Activated naive CD4-positive, alpha-beta T cell treated with anti-CD3 and anti-CD28 coated beads for 36 hours (primary cell): ENCODE data around the gene RNF115. TPM values are rescaled to one million over a fixed set of nuclear protein-coding genes. Genes with fewer than 3 reads are reported as not detected.
"Not testable (repeated sequence)": the region's sequence is repeated elsewhere in the genome, so short reads cannot be mapped to it uniquely, and the experiment has no call there.

Source experiments
- CTCF ChIA-PET: fragments of 350-600 bp; sonication (Branson Sonifier 250); formaldehyde crosslinking; loops from one replicate; lab custom pipeline; 2021; ENCODE audit warnings: antibody characterized with exemption; lab: Charles Lee
- DNase-seq: peaks from one replicate; pipeline ENCODE4 v3.0.0-alpha.2; 2020
- H3K27ac Mint-ChIP-seq: one replicate; pipeline ENCODE4 v1.8.0; 2021; ENCODE audit warnings: mild to moderate bottlenecking, mixed read lengths
- H3K27me3 Mint-ChIP-seq: one replicate; pipeline ENCODE4 v1.8.0; 2021; ENCODE audit warnings: low read depth, mixed read lengths
- H3K36me3 Mint-ChIP-seq: one replicate; pipeline ENCODE4 v1.8.0; 2021; ENCODE audit warnings: low read depth, mixed read lengths
- H3K4me1 Mint-ChIP-seq: one replicate; pipeline ENCODE4 v1.8.0; 2021; ENCODE audit warnings: low read depth, mixed read lengths
- H3K4me3 Mint-ChIP-seq: one replicate; pipeline ENCODE4 v1.8.0; 2021; ENCODE audit warnings: mild to moderate bottlenecking, moderate library complexity, mixed read lengths
- H3K9me3 Mint-ChIP-seq: one replicate; pipeline ENCODE4 v1.8.0; 2021; ENCODE audit warnings: mixed read lengths
- intact Hi-C: fragments of 100-400 bp; cut with micrococcal nuclease; formaldehyde crosslinking; loops from one replicate; pipeline ENCODE4 v1.15.1; 2023
- total RNA-seq, 2 experiments: library from RNA; stranded (reverse); gene quantifications; one replicate each; pipeline ENCODE4 v1.2.3, GENCODE V29; 2021

RNF115 gene
- total RNA-seq, 2 experiments from 2014 or later: 7.5 to 8.0 TPM

GRCh38 chr1:145720556-145720877 is 103.4 kb downstream of the RNF115 start:
- H3K9me3 Mint-ChIP-seq: no peaks in the 10 kb centered on the region
- DNase-seq: no peak
- no peak overlapping the region for H3K4me3 Mint-ChIP-seq

DNA sequence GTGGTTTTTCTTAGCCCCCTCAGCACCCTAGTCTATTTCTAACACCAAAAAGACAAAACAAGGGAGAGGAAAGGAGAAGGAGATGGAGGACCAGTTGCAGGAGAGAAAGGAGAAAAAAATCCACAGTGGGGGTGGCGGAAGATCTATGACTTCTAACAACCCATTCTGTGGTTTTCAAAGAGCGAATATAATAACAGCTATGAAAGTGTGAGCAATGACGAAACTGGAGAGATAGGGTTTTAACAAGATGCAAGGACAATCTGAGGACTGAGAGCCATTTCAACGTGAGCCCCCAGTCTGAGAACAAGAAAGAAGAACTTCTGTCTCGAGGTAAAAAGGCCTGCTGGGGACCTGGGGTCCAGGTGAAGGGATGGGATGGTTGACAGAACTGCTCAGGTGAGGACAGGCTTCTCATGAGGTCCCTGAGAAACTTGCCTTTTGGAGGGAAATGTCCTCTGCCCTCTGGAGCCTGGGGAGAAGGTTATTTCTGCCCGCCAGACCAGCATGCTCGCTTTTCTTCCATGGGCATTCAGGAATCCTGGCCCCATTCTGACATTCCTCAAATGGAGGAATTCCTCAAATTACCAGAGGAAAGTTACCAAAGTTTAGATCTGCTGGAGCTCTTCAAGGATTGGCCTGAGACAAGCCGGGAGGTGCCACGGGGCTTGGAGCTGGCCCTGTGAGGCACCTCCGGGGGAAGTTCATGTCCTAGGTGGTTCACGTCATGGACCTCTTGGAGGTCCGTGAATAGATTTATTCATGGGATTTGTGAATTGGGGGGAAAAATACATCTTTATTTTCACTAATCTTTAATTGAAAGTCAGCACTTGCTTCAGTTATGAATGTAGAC is 104.4 kb downstream of the RNF115 start, which contains the start of gene CD160:
Gene CD160, plus strand, starts transcription at position 270 of the 850 bp plus-strand sequence. CDS start 8,829 bp downstream, outside the sequence.
- no peaks in the 10 kb centered on the region for H3K9me3 Mint-ChIP-seq
- peaks cover 11% of the 10 kb centered on the region for H3K4me1 Mint-ChIP-seq
- H3K4me3 Mint-ChIP-seq: no peak within 1 kb of the TSS
- CTCF ChIA-PET: interaction anchor here (1.0 to 1.4 kb wide), 5 partner anchors 11 to 127 kb away, joined by 3 to 5 read pairs (median 4); partner anchors contain the start of gene NUDT17
- peaks cover 17% of the 10 kb centered on the region for H3K27me3 Mint-ChIP-seq
- no peaks in the 10 kb centered on the region for H3K36me3 Mint-ChIP-seq
- intact Hi-C loops: loop anchor here (5.0 to 10.0 kb wide), 2 partner anchors 33 to 125 kb away; no protein-coding TSS in a partner anchor
- H3K27ac Mint-ChIP-seq: no peak within 1 kb of the TSS
- peak; percentile 9 for DNase-seq

More at GRCh38 chr1:145720556-145720877, 103.4 kb downstream of the RNF115 start:
- peaks cover 17% of the 10 kb centered on the region for H3K27me3 Mint-ChIP-seq
- no peak overlapping the region for H3K27ac Mint-ChIP-seq
- peaks cover 11% of the 10 kb centered on the region for H3K4me1 Mint-ChIP-seq
- no peaks in the 10 kb centered on the region for H3K36me3 Mint-ChIP-seq
- CTCF ChIA-PET: interaction anchor here (0.7 to 2.6 kb wide), 16 partner anchors 11 to 128 kb away, joined by 3 to 26 read pairs (median 4); partner anchors contain the start of gene PDZK1
- intact Hi-C loops: loop anchor here (10.0 kb wide), 1 partner anchor 126 kb away; no protein-coding TSS in a partner anchor

GRCh38 chr1:145718465-145718864 is 105.4 kb downstream of the RNF115 start:
- H3K4me3 Mint-ChIP-seq, H3K9me3 Mint-ChIP-seq, H3K36me3 Mint-ChIP-seq, DNase-seq, H3K27ac Mint-ChIP-seq: not testable (repeated sequence)
- CTCF ChIA-PET: interaction anchor here (1.0 to 1.4 kb wide), 2 partner anchors 28 to 127 kb away, joined by 3 to 5 read pairs; partner anchors contain the start of gene NUDT17
- intact Hi-C loops: loop anchor here (5.0 kb wide), 1 partner anchor 34 kb away; no protein-coding TSS in a partner anchor
- H3K4me1 Mint-ChIP-seq: peaks cover 11% of the 10 kb centered on the region
- H3K27me3 Mint-ChIP-seq: peaks cover 17% of the 10 kb centered on the region

DNA sequence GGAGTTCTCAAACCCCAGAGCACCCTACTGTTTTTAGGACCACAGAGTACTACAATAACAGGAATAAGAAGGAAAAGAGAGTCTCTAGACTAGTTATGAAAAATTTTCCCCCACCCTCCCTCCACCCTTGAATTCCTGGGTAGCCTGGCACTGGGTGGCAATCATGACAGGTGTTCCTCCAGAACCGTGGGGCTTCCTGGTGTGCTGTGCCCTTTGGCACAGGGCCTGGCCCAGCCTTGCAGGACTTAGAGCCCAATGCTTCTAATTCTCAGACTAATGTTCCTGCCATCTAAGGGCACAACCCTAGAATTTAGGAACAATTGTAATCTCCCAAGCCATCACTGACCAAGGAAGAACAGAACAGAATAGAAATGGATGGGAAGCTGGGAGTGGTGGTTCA is 106.1 kb downstream of the RNF115 start:
- CTCF ChIA-PET: no interaction called here
- no peak overlapping the region for H3K4me3 Mint-ChIP-seq
- peaks cover 11% of the 10 kb centered on the region for H3K4me1 Mint-ChIP-seq
- DNase-seq: no peak
- no peaks in the 10 kb centered on the region for H3K36me3 Mint-ChIP-seq
- no peak overlapping the region for H3K27ac Mint-ChIP-seq
- intact Hi-C loops: loop anchor here (5.0 kb wide), 1 partner anchor 34 kb away; no protein-coding TSS in a partner anchor
- no peaks in the 10 kb centered on the region for H3K9me3 Mint-ChIP-seq
- peaks cover 14% of the 10 kb centered on the region for H3K27me3 Mint-ChIP-seq

GRCh38 chr1:145716641-145717345 is 107.1 kb downstream of the RNF115 start:
- H3K27ac Mint-ChIP-seq: no peak overlapping the region
- H3K9me3 Mint-ChIP-seq: no peaks in the 10 kb centered on the region
- no peak overlapping the region for H3K4me3 Mint-ChIP-seq
- peaks cover 11% of the 10 kb centered on the region for H3K27me3 Mint-ChIP-seq
- intact Hi-C loops: loop anchor here (5.0 kb wide), 1 partner anchor 36 kb away; no protein-coding TSS in a partner anchor
- CTCF ChIA-PET: no interaction called here
- H3K4me1 Mint-ChIP-seq: peaks cover 11% of the 10 kb centered on the region
- no peaks in the 10 kb centered on the region for H3K36me3 Mint-ChIP-seq
- no peak for DNase-seq

- Mint-ChIP-seq H3K4me3 (no peak overlapping the region), H3K27me3 (no peaks in the 10 kb centered on the region), H3K36me3 (no peaks in the 10 kb centered on the region), H3K4me1 (peaks cover 4% of the 10 kb centered on the region), H3K27ac (no peak overlapping the region), H3K9me3 (no peaks in the 10 kb centered on the region)
- intact Hi-C loops: loop anchor here (5.0 kb wide), 1 partner anchor 38 kb away; no protein-coding TSS in a partner anchor
- CTCF ChIA-PET: no interaction called here
- DNase-seq: no peak
Observed at GRCh38 chr1:145714524-145715111, 109.3 kb downstream of the RNF115 start.

DNA sequence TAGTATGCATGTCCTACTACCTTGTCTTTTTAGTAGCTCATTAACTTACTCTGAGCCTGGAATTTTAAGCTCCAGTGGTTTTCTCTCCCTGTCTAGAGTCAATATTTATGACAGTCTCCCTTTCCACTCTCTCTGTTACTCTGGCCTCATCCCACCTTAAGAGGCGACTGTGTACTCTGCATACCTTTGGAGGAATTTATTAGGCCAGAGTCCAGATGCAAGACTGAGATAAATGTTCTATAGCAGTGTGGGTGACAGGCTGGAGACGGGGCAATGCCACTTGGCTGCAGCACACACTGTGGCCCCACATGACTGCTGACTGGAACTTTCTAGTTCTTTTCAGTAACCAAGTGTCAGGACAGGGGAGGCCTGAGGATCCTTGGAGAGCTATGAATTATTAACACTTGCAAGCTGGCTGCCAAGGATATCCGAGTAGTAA is 112.7 kb downstream of the RNF115 start:
- H3K4me1 Mint-ChIP-seq: no peaks in the 10 kb centered on the region
- H3K27me3 Mint-ChIP-seq: no peaks in the 10 kb centered on the region
- no peak for DNase-seq
- H3K4me3 Mint-ChIP-seq: no peak overlapping the region
- no peaks in the 10 kb centered on the region for H3K36me3 Mint-ChIP-seq
- CTCF ChIA-PET: interaction anchor here (1.1 kb wide), 1 partner anchor 11 kb away, joined by 3 read pairs; no protein-coding TSS in a partner anchor
- intact Hi-C loops: no loop called here
- no peaks in the 10 kb centered on the region for H3K9me3 Mint-ChIP-seq
- no peak overlapping the region for H3K27ac Mint-ChIP-seq

- H3K4me1 Mint-ChIP-seq: no peaks in the 10 kb centered on the region
- no peak overlapping the region for H3K27ac Mint-ChIP-seq
- H3K27me3 Mint-ChIP-seq: no peaks in the 10 kb centered on the region
- H3K36me3 Mint-ChIP-seq: no peaks in the 10 kb centered on the region
- no peak overlapping the region for H3K4me3 Mint-ChIP-seq
- no peaks in the 10 kb centered on the region for H3K9me3 Mint-ChIP-seq
- CTCF ChIA-PET: interaction anchor here (1.1 kb wide), 1 partner anchor 11 kb away, joined by 3 read pairs; no protein-coding TSS in a partner anchor
- intact Hi-C loops: no loop called here
- no peak for DNase-seq
Observed at GRCh38 chr1:145710291-145711027, 113.4 kb downstream of the RNF115 start.

- Mint-ChIP-seq H3K9me3 (no peaks in the 10 kb centered on the region), H3K4me1 (no peaks in the 10 kb centered on the region), H3K27ac (no peak overlapping the region), H3K36me3 (no peaks in the 10 kb centered on the region), H3K4me3 (no peak overlapping the region), H3K27me3 (no peaks in the 10 kb centered on the region)
- intact Hi-C loops: no loop called here
- DNase-seq: no peak
- CTCF ChIA-PET: no interaction called here
Observed at GRCh38 chr1:145708063-145708462, 115.8 kb downstream of the RNF115 start.

GRCh38 chr1:145707183-145707867 is 116.6 kb downstream of the RNF115 start, which contains the start of gene PDZK1:
TSS of gene PDZK1 (minus strand) at chr1:145707368. CDS start at chr1:145688021, 19,347 bp downstream.
- Mint-ChIP-seq H3K36me3 (no peaks in the 10 kb centered on the region), H3K4me3 (no peak within 1 kb of the TSS), H3K27ac (no peak within 1 kb of the TSS), H3K27me3 (no peaks in the 10 kb centered on the region), H3K9me3 (no peaks in the 10 kb centered on the region), H3K4me1 (no peaks in the 10 kb centered on the region)
- CTCF ChIA-PET: interaction anchor here (2.0 kb wide), 1 partner anchor 13 kb away, joined by 8 read pairs; no protein-coding TSS in a partner anchor
- intact Hi-C loops: no loop called here
- no peak for DNase-seq
